MCF 10A (cell line): ENCODE results near the gene FMR1. TPM values are rescaled to one million over a fixed set of nuclear protein-coding genes. Genes with fewer than 3 reads are reported as not detected.

ENCODE experiments used
- BruUV-seq: library from RNA; stranded (reverse); fragments of 400-500 nt; replicated peaks from 2 replicates; lab custom pipeline; 2021; lab: Mats Ljungman, UMichigan
- CTCF ChIA-PET: fragments of 300-600 bp; sonication (Branson Sonifier 250); formaldehyde crosslinking; extraction: SDS; loops from one replicate; lab custom pipeline; 2021; ENCODE audit warnings: antibody characterized with exemption, inconsistent platforms; lab: Yijun Ruan, JAX
- POLR2A ChIA-PET: fragments of 300-600, 350-650 bp; sonication (Branson Sonifier 250); formaldehyde crosslinking; extraction: SDS; loops from one replicate; lab custom pipeline; 2020; ENCODE audit warnings: antibody characterized with exemption, inconsistent platforms; lab: Yijun Ruan, JAX
- DNase-seq: peaks from one replicate; pipeline ENCODE4 v3.0.0-alpha.2; 2018; ENCODE audit not compliant: unreplicated experiment
- H3K27ac Mint-ChIP-seq: one replicate; pipeline ENCODE4 v1.8.0; 2022; ENCODE audit warnings: mild to moderate bottlenecking, low read depth, mixed read lengths; ENCODE audit not compliant: unreplicated experiment
- H3K27me3 Mint-ChIP-seq: one replicate; pipeline ENCODE4 v1.8.0; 2022; ENCODE audit warnings: mixed read lengths; ENCODE audit not compliant: insufficient read depth, unreplicated experiment
- H3K36me3 Mint-ChIP-seq: one replicate; pipeline ENCODE4 v1.8.0; 2022; ENCODE audit warnings: mild to moderate bottlenecking, moderate library complexity, mixed read lengths; ENCODE audit not compliant: insufficient read depth, unreplicated experiment
- H3K4me1 Mint-ChIP-seq: one replicate; pipeline ENCODE4 v1.8.0; 2022; ENCODE audit warnings: mixed read lengths; ENCODE audit not compliant: insufficient read depth, unreplicated experiment
- H3K4me3 Mint-ChIP-seq: one replicate; pipeline ENCODE4 v1.8.0; 2022; ENCODE audit warnings: mild to moderate bottlenecking, moderate library complexity, mixed read lengths; ENCODE audit not compliant: unreplicated experiment
- H3K9me3 Mint-ChIP-seq: one replicate; pipeline ENCODE4 v1.8.0; 2022; ENCODE audit warnings: mixed read lengths; ENCODE audit not compliant: unreplicated experiment
- CTCF ChIP-seq: fragments of 200-600 bp; IDR thresholded peaks from one replicate; pipeline ENCODE4 v1.8.0; 2022; ENCODE audit warnings: antibody characterized with exemption, mild to moderate bottlenecking; ENCODE audit not compliant: unreplicated experiment
- intact Hi-C: fragments of 100-400 bp; cut with micrococcal nuclease; formaldehyde crosslinking; loops from 2 replicates; pipeline ENCODE4 v1.14.1; 2022
- total RNA-seq: library from RNA; stranded (reverse); gene quantifications from 2 replicates; pipeline ENCODE4 v1.2.3, GENCODE V29; 2022

FMR1 gene
- total RNA-seq, 1 experiment from 2014 or later, result 35.3 TPM

DNA sequence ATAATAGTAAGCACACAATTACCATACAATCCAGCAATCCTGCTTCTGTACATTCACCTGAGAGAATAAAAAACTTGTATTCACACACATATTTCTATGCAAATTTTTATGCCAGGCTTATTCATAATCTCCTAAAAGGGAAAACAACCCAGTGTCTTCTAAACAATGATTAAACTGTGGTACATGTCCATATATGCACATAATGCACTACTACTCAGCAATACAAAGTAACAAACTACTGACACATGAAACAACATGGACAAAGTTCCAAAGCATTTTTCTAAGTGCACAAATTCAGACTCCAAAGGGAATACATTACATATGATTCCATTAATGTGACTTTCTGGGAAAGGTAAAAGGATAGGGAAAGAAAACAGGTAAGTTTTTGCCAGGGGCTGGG, 18.0 kb upstream of the FMR1 start:
- intact Hi-C loops, result no loop called here
- no peak for DNase-seq
- H3K4me1 Mint-ChIP-seq, result no peaks in the 10 kb centered on the region
- H3K36me3 Mint-ChIP-seq, result no peaks in the 10 kb centered on the region
- H3K27ac Mint-ChIP-seq, result no peak overlapping the region
- peaks cover 2% of the 10 kb centered on the region for H3K9me3 Mint-ChIP-seq
- POLR2A ChIA-PET, result no interaction called here
- TF ChIP-seq CTCF, result no peak
- no peaks in the 10 kb centered on the region for H3K27me3 Mint-ChIP-seq
- no peak overlapping the region for H3K4me3 Mint-ChIP-seq
- no TSS peak for BruUV-seq
- CTCF ChIA-PET, result no interaction called here

DNA sequence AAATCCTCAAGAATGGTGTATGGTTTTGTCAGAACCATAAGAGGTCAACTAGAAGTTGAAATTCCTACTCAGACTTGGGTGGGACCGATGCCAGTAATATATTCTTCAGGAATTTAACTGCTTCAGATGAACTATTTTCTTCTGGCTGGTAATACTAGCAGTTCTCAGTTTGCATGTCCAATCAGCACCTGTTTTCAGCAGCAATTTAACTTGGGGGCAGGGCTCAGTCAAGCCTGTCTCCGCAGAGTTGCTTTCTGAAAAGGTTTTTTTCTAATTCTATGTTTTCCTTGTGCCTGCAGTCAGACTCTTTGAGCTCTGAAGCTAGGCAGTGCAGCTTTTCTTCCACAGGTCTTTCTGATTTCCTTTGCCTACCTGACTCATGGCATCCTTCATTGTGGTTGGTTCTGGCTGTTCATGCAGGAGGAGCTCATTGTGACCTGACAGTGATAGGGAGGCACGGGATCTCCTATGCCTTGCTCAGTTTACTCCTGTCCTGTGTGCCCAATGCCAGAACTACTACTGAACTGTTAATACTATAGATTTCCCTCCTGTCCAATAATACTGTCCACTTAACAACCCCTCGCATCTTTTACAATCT, 17.3 kb upstream of the FMR1 start:
- H3K4me3 Mint-ChIP-seq, result no peak overlapping the region
- H3K4me1 Mint-ChIP-seq, result peaks cover 2% of the 10 kb centered on the region
- H3K27ac Mint-ChIP-seq, result peak overlapping the region; percentile 64
- intact Hi-C loops, result no loop called here
- no peak for TF ChIP-seq CTCF
- H3K36me3 Mint-ChIP-seq, result no peaks in the 10 kb centered on the region
- H3K27me3 Mint-ChIP-seq, result no peaks in the 10 kb centered on the region
- no TSS peak for BruUV-seq
- ChIA-PET POLR2A (interaction anchor here (1.6 kb wide), 1 partner anchor 18 kb away, joined by 3 read pairs; no protein-coding TSS in a partner anchor), CTCF (interaction anchor here (0.6 to 0.7 kb wide), 4 partner anchors 90 to 1660 kb away, joined by 3 to 4 read pairs (median 3); no protein-coding TSS in a partner anchor)
- DNase-seq, result no peak
- H3K9me3 Mint-ChIP-seq, result no peaks in the 10 kb centered on the region

DNA sequence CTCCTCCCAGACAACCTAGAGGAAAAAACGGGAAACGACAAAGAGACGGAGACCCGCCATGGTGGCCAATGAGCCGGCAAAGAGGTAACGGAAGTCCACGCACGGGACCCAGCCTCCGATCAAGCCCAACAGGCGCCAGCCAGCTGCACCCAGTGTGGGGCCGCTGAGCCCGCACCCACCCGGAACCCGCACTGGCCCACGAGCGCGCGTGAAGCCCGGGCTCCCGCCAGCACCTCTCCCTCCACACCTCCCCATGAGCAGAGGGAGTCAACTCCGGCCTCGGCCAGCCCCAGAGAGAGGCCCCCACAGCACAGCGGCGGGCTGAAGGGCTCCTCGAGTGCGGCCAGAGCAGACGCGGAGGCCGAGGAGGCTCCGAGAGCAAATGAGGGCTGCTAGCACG, 14.6 kb upstream of the FMR1 start:
- H3K27me3 Mint-ChIP-seq, result no peaks in the 10 kb centered on the region
- no TSS peak for BruUV-seq
- H3K4me1 Mint-ChIP-seq, result peaks cover 8% of the 10 kb centered on the region
- no peak overlapping the region for H3K4me3 Mint-ChIP-seq
- H3K9me3 Mint-ChIP-seq, result peaks cover 9% of the 10 kb centered on the region
- ChIA-PET POLR2A (no interaction called here), CTCF (no interaction called here)
- H3K36me3 Mint-ChIP-seq, result no peaks in the 10 kb centered on the region
- no peak for TF ChIP-seq CTCF
- no peak overlapping the region for H3K27ac Mint-ChIP-seq
- DNase-seq, result no peak
- intact Hi-C loops, result no loop called here

DNA sequence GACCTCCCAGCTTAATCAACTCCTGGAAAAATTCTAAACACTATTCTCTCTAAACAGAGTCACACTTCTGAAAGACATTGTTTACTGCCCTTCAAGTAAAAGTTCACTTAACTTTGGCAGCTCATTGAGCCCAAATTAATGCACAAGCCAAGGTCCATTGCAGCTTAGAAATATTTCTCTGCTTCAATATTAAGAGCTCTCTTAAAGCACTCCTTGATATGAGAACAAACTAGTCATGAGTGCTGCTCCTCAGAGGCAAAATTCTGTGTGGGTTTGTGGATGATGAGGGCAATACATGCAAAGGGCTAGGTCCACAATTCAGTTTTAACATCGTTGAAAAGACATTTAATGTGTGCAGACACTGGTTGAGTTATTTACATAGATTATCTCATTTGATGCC, 12.8 kb upstream of the FMR1 start:
- TF ChIP-seq CTCF, result no peak
- ChIA-PET POLR2A (no interaction called here), CTCF (no interaction called here)
- no peak for DNase-seq
- Mint-ChIP-seq H3K4me3 (no peak overlapping the region), H3K27ac (no peak overlapping the region), H3K36me3 (no peaks in the 10 kb centered on the region), H3K4me1 (peaks cover 8% of the 10 kb centered on the region), H3K9me3 (peaks cover 17% of the 10 kb centered on the region), H3K27me3 (no peaks in the 10 kb centered on the region)
- BruUV-seq, result no TSS peak
- intact Hi-C loops, result no loop called here
